ENCODE results near the gene ABHD16B.

The ABHD16B gene

GRCh38 chr20:63861365-63861934 lies at the start of gene ABHD16B:
Gene ABHD16B (plus strand): TSS chr20:63861498. CDS start chr20:63861541, 43 bp downstream.
- DNase-seq, result no peak

- DNase-seq, result no peak
These were observed 46.2 kb upstream of the ABHD16B start for GRCh38 chr20:63814891-63815614.

DNA sequence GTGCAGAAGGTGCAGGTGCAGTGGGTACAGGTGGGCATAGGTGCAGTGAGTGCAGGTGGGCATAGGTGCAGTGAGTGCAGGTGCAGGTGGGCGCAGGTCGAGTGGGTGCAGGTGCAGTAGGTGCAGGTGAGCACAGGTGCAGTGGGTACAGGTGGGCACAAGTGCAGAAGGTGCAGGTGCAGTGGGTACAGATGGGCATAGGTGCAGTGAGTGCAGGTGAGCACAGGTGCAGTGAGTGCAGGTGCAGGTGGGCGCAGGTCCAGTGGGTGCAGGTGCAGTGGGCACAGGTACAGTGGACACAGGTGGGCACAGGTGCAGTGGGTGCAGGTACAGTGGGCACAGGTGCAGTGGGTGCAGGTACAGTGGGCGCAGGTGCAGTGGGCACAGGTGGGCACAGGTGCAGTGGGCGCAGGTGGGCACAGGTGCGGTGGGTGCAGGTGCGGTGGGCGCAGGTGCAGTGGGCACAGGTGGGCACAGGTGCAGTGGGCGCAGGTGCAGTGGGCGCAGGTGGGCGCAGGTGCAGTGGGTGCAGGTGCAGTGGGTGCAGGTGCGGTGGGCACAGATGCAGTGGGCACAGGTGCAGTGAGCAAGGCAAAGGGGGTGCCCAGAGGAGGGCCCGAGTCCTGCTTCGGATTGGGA lies 45.6 kb upstream of the ABHD16B start:
- DNase-seq, result no peak

- DNase-seq, result no peak
These were observed 41.9 kb upstream of the ABHD16B start for GRCh38 chr20:63819224-63819921.

- DNase-seq, result no peak
These were observed 39.5 kb upstream of the ABHD16B start for GRCh38 chr20:63821811-63822210.

DNA sequence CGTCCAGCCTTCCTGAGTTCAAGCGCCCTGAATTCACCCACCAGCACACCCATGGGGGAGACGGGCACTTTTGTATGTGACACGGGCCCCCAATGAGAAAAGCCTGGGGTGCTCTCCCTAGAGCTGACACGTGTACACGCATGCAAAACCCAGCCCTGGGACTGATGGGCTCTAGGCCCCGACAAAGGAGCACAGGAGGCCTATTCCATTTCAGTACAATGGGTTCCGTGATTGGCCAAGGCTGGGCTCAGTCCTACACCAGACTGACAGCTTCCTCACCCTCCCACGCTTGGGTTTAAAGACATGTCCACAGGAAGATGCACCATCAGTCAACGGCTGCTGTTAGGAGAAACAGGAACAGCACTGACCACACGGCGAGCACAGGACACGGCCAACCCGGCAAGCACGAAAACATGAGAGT lies 39.0 kb upstream of the ABHD16B start:
- DNase-seq, result no peak

GRCh38 chr20:63823691-63824311 lies 37.5 kb upstream of the ABHD16B start:
- DNase-seq, result no peak

GRCh38 chr20:63825331-63826118 lies 35.8 kb upstream of the ABHD16B start:
- no peak for DNase-seq

DNA sequence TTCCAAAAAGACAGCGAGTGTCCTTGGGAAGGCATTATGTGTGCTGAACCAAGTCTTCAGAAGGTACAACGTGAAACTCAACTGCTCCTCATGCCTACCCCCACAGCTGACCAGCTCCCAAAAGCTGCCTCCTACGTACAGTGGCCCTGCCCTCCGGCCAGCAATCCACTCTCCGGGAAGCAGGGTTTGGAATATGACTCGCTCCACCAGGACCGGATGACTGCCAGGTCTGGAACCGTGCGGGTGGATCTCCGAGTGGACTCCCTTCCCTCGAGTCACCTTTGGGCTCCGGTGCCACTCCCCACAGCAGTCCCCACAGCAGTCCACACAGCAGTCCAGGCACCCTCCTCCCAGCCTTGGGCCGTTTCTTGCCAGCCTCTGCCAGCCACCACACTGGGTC lies 34.5 kb upstream of the ABHD16B start:
- no peak for DNase-seq

DNA sequence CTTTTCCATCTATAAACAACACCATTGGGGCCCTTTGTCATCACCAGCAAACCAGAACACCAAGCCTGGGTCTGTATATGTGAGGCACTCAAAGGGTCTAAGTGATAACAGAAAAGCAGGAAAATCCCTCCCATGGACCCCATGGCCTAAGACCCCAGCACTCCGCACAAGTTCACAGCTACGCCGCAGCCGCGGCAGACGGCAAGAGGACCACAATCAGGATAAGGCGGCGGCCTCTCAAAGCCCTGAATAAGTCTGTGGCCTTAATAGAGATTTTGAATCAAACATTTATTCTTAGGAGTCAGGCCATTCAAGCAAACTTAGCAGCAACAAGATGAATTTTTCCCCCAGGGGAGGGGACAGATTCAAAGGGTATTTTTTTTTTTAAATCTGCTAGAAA lies 33.2 kb upstream of the ABHD16B start:
- no peak for DNase-seq

GRCh38 chr20:63828545-63828944 lies 32.8 kb upstream of the ABHD16B start:
- no peak for DNase-seq

DNA sequence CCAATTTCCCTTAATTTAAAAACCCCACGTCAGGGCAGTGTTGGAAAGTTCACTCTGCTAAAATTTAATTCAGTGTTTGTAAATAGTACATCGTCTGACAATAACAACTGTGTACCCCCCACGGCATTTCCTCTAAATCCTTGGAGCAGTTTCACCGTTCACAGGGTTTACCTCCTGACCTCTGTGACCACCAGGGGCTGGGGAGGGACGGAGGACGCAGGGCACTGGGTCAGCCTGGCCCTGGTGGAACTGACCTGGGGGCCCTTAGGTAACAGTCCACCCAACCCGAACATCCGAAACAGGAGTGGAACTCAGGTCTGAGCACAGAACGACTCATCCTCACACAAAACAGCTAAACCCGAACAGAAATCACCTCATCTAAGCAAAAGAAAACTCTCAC lies 32.3 kb upstream of the ABHD16B start:
- no peak for DNase-seq

DNA sequence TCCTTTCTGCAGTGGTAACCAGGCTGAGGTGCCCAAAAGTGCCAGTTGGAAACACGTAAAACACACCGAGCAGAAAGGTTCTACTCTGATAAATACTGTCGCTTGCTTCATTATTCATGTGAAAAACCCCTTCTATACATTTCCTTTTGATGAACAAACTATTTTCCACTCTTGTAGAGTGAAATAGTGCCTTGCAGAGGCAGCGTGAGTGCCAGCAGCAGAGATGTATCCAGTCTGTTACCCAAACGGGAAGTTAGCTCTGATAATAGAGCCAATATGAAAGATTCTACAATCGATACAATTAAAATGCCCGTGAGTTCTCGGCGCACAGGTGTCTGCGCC lies 31.7 kb upstream of the ABHD16B start:
- DNase-seq, result no peak

- DNase-seq, result no peak
These were observed 31.1 kb upstream of the ABHD16B start for GRCh38 chr20:63829945-63830835.

DNA sequence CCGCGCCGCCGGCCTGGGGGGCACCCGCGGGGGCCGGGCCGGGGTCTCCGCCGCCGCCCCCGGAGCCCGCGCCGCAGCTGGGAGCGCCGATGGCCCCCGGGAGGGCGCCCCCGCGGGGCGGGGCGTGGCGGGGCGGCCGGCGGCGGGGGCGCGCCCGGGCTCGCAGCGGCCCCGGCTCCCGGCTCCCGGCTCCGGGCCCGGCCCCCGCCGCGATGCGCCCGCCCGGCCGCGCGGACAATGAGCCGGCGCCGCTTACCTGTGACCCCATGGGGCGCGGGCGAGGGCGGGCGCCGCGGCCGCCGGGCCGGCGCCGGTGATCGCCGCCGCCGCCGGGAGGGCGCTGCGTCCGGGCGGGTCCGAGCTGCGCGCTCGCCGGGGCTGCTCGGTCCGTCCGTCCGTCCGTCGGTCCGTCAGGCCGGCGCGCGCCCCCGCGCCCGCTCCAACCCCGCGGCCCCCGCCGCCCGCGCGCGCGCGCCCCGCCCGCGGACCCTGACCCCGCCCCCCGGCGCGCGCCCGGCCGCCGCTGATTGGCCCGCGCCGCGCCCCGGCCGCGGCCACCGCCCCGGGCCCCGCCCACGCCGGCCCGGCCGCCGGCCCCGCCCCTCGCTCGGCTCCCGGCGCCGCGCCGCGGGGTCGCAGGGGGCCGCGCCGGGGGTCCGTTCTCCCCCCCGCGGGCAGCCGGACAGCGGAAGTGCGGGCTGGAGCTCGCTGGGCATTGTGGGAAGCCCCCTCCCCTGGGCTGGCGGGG lies 30.3 kb upstream of the ABHD16B start, which contains the start of gene ZBTB46:
Gene ZBTB46, minus strand, starts transcription at position 424 of the 748 bp plus-strand sequence. CDS start 40,507 bp downstream, outside the sequence.
- DNase-seq, result no peak

DNA sequence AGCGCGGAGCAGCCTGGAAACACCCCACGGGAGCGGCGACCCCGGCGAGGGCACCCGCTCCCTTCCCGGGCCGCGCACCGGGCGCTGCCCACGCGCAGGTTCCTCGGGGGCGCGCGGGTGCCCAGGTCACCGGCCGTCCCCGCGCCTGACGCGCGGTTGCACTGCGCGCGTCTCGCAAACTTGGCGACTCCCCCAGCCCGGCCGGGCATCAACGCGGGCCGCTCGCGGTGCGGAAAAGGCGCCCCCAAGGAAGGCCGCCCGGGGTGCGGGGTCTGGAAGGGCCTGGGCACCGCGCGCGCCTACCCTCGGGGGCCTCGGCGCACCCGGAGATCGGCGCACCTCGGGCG lies 29.7 kb upstream of the ABHD16B start:
- no peak for DNase-seq

- peak; percentile 49 for DNase-seq
These were observed 29.2 kb upstream of the ABHD16B start for GRCh38 chr20:63831993-63832686.

DNA sequence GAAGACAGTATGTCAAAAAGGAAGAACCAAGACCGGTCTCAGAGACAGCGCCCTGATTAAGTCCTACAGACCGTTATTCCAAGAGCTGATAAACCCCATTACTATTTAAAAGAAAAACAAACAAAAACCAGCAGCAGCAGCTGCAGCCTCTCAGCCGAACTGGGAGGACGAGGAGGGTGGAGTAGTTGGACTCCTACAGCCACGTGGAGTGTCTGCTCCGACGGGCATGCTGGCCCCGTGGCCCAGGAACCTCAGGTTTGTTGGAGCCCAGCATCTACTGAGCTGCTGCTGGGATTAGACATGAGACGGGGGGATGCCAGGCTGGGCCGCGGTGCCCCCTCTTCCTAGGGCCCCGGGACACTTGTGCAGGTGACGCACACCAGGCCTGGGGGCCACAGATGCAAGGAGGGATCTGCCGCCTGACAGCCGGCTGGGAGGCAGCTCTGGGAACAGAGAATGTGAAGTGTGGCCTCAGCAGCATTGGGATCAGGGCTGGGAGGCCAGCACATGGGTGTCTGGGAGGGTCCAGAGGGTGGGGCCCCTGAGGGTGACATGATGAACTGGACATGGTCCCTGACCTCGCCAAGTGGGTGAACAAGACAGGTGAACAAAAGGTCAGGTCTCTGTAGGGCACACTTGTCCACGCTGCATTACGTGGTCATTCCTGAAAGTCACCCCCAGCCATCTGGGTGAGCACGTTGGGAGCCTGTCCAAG lies 27.4 kb upstream of the ABHD16B start:
- no peak for DNase-seq

DNA sequence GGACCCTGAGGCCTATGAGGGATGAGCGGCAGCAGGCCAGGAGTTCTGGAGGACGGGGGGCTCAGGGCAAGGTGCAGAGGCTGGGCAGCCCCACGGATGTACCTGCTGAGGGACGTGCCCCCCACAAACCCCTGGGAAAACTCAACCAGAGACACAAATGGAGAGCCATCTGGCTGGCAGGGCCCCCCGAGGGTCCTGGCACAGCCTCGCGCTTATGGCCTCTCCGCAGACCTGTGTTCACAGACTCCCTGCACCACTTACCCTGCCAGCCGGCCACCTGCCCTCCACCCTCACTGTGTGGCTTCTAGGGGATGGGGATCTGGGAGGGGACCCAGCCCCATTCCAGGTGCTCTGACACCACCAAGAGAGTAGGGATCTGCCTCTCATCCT lies 26.8 kb upstream of the ABHD16B start:
- no peak for DNase-seq

Measured in left hindlimb (tissue), 1 donor.